GM18861 (cell line): ENCODE data around the gene MICALL1.
"Not testable (repeated sequence)": the region's sequence is repeated elsewhere in the genome, so short reads cannot be mapped to it uniquely, and the experiment has no call there.

Experiments
- ATAC-seq: cut with Tn5 transposase; IDR thresholded peaks from one replicate; pipeline ENCODE4 v1.9.1; 2021; ENCODE audit not compliant: unreplicated experiment

The MICALL1 gene

DNA sequence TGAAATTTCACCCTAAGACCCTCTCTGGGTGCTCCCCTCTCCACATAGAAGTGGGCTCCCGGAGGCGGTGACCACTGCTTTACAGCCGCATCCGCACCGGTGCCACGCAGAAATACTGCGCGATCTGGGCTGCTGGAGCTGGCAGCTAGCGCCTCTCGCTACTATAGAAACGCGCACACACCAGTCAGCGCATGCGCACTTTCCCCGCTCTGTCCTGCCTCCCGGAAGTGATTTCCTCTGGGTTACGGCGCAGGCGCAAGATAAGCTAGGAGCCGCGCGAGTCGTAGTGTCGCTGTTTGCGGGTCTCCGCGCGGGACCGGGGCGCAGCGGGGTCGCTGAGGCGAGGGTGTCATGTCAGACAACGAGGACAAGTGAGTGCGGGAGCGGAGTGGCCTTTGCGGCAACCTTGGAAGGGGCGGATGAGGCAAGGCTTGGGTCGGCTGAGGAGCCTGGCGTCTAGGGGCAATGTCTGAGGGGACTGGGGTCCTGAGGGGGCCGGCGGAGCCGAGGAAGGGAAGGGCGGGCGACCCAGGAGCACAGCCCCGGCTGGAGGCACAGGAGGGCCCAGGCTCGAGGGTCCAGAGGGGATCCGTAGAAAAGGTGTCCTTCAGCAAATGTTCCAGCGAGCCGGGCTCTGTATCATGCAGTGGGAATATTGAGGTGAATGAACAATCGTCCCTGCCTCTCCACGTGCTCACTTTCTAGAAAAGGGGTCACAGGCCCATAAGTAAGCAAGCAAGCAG, 47.5 kb downstream of the MICALL1 start, which contains the start of the genes C22orf23 and POLR2F:
Gene C22orf23 (minus strand): TSS at position 165 of the 743 bp plus-strand sequence. CDS start 452 bp downstream, outside the sequence.
Gene POLR2F (plus strand): TSS at position 263 of the 743 bp plus-strand sequence. CDS start 89 bp downstream, at position 352.
- peak; percentile 81 for ATAC-seq

DNA sequence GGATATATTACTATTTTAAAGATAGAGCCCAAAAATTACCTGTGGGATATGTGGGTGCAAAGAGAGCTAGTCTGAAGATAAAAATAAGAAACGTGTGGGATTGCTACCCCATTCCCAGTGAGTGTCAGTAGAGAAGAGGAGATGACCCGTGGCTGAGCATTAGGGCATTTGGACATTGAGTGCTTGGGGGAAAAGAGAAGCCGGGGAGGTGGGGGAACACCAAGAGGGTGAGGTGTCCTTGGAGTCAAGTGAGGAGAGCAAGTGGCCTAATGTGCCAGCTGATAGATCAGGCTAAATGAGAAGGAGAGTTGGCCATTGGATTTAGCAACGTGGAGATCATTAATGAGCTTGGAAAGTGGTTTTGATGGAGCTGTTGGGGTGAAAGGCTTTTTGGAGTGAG, 48.6 kb downstream of the MICALL1 start:
- no peak for ATAC-seq

DNA sequence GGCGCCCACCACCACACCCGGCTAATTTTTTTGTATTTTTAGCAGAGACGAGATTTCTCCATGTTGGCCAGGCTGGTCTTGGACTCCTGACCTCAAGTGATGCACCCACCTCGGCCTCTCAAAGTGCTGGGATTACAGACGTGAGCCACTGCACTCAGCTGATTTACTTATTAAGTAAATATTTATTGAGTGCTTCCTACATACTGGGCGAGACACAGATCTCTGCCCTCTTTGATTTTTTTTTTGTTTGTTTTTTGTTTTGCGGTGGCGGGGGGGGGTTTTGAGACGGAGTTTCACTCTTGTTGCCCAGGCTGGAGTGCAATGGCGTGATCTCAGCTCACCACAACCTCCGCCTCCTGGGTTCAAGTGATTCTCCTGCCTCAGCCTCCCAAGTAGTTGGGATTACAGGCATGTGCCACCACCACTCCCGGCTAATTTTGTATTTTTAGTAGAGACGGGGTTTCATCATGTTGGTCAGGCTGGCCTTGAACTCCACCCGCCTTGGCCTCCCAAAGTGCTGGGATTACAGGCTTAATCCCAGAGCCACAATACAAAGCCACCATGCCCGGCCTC, 49.8 kb downstream of the MICALL1 start:
- not testable (repeated sequence) for ATAC-seq

DNA sequence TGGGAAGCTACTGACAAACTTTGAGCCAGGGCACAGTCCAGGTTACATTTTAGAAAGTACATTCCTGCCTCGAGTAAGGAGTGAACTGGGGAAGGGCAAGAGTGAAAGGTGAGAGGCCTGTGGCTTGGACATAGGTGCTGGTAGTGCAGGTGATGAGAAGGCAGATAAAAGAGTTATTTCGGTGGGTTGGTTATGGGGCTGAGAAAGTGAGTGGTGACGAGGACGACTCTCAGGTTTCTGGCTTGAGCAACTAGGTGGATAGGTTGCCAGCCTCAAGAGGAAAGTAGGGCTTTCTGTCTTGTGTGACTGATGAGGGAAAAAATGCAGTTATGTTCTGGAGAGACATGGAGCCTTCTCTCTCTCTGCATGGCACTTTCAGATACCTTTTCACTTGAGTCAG, 51.1 kb downstream of the MICALL1 start:
- no peak for ATAC-seq

DNA sequence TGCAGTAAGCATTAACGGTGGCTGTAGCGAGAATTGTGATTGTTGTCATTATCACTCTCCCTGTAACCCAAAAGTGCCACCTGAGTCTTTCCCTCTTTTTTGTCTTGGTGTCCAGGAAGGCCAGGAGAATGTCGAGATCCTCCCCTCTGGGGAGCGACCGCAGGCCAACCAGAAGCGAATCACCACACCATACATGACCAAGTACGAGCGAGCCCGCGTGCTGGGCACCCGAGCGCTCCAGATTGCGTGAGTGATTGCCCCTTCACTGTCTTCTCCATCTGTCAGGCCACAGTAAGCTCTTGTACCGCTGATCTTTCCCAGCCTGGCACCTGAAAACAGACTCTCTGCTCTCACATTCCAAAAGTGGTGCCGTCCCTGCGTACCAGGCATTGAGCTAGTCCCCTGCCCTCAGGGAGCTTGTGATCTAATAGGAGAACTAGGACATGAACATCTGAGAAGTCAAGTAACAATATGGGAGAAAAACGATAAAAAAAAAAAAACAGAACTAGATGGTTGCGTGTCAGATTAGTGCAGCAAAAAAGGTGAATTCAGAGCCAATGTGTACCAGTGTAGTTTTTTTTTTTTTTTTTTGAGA, 53.2 kb downstream of the MICALL1 start:
- no peak for ATAC-seq

DNA sequence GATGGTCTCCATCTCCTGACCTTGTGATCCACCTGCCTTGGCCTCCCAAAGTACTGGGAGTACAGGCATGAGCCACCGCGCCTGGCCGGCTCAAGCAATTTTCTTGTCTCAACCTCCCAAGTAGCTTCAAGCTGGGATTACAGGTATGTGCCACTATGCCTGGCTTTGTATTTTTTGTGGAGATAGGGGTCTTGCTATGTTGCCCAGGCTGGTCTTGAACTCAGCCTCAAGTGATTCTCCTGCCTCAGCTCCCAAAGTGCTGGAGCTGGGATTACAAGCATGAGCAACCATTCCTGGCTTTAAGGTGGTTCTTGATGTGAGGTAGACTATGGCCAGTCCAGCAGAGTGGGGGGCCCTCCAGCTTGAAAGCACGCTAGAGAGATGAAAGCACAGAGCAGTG, 55.0 kb downstream of the MICALL1 start:
- no peak for ATAC-seq

DNA sequence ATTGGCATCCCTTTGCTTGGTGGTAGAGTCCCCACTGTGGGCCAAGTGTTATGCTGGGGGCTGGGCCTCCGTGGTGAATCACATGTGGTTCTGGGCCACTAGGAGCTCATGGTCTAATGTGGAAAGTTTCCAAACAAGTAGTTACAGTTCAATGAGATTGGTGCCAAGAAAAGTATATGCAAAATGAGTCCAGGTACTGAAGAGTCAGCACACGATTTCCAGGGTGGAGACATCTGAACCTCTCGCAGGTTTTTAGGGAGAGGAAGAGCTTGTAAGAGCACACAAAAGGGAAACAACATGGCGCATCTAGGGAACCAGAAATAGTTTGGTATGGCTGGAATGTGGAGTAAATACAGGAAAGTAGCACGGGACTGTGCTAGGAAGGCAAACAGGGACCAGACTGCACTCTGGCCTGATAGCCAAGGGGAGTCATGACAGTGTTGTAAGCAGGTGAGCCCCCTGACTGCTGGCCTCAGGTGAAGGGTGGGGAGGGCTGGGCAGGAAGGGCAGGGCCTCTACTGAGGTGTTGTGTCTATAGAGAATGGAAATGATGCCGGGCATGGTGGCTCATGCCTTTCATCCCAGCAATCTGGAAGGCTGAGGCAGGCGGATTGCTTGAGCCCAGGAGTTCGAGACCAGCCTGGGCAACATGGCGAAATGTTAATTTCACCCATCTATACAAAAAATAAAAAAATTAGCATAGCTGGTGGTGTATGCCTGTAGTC, 60.0 kb downstream of the MICALL1 start:
- ATAC-seq = no peak

DNA sequence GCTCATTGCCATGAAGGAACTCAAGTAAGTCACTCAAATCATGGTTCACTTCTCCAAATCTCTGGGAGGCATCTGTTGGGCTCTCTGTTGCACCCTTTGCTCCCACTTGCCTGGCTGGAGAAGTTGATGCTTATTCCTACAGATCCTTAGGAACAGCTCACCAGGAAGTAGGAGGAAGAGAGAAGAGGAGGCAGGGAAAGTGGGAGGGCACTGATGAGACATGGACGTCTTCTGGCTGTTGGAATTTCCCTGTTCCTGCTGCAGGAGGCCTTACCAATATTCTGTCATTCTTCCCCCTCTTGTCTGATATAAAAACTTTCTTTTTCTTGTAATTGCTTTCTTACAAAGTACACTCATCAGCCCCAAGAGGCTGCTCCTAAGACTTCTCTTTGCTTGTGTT, 61.0 kb downstream of the MICALL1 start:
- ATAC-seq = no peak

DNA sequence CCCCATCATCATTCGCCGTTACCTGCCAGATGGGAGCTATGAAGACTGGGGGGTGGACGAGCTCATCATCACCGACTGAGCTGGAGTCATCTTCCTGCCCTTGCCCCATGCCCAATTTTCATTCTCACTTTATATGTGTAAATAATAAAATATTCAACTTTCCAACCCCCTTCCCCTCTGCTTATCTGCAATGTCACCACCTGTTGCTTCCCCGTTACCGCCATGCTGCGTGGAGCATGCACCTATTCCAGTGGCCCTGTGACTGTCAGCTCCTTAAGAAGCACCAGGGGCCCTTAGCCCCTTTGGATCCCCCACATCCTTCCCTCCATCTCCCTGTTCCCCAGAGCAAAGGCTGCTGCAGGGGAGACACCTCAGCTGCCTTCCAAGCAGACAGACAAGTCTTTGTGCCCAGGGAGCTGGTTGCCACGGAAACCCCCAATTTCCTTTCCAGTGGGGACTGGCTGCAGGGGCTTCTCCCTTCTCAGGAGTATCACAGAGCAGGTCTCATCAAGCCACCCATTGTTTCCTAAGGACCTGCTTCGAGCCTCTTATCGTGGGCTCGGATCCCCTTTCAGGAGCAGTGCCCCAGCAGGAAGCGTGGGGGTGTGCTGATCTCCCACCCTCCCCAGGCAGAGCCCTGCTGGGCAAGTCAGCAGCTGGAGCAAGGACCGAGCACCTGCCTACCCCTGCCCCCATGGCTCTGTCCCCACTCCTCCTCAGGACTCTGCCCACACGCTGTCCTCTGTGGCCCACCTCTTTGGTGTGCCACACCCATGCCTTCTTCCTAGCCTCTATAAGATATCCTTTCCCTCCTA, 61.7 kb downstream of the MICALL1 start:
- no peak for ATAC-seq

DNA sequence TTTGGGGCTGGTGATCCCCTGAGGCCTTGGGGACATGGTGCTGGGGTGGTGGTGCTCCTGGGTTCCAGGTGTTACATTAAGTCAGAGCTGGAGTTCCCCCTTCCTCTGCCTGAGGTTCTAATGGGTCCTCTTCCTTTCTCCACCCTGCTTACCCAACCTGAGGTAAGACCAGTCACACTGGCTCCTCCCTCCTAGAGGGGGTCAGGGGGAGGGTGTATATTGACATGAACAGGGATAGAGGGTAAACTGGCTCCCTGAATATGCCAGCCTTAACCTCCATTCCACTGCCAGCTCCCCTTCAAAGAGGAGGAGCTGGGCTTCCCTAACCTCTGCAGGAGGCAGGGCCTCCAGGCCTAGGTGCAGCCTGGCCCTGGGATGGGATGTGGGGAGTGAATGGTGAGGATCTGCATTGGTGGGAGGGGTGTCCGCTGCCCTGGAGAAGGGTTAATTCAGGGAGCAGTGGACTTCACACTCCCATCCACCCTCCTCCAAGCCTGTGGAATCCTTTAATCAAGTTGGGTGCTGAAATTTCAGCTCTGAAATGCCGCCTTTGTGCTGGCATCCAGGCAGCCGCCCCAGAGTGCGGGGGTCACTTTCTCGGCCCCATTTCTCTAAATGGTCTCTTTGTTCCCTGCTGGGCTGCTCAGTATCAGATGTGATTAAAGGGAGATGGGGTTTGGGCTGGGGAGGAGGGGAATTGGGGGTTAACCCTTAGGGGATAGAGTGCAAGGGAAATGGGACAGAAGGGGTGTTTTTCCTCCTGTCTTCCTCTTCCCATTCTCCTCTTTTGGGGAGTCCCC, 62.6 kb downstream of the MICALL1 start:
- no peak for ATAC-seq

DNA sequence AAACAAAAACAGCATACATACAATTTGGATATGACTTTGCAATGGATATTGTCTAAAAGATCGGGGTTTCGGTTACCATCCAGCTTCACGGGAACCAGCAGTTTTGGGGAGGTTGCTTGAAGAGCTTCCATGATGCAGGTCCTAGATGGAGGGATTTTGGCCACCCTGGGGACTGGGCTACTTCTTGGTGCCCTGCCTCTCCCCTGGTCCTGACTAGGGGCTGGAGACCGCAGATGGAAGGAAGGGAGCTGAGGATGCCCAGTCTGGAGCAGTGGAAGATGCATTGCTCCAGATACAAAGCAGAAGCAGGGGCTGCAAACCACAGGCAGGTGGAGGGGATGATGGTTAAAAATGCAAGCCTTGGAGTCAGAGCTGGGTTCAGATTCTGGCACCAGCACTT, 64.8 kb downstream of the MICALL1 start:
- no peak for ATAC-seq

DNA sequence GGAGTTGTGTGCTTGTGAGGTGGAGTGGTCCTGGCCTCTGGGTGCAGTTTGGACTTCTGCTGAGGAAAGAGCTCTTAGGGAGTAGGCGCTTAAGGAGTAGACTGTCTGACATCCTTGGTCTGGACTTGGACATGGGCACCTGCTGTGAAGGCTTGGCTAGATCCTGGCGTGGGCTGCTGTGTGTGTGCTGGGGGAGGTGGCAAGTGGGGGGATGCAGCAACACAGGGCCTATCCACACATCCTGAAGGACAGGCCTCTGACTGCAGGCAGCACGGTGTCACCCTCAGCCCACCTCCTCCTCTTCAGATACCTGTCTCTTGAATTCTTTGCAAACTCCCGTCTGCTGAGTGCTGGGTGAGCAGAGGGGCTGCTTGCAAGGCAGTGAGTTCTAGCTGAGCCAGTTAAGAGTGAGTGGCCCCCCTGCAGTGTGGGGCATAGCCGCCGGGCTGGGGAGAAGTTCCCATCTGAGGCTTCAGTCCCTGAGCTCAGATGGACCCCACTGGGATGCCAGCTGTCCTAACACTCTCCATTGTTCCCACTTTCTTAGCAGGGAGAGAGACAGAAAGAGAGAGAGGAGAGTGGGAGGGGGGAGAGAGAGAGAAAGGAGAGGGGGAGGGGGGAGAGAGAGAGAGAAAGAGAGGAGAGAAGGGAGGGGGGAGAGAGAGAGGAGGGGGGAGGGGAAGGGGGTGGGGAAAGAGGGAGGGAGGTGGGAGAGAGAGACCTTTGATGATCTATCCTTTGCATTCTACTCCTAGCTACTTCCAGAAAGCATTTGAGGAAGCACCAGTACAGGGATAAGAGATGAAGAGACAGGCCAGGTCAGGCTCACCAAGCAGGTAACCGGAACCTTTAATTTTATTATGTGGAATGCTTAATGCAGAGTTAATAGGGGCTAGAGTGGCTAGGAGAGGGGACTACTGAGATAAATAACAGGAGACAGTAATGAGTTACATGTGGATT, 65.7 kb downstream of the MICALL1 start:
- no peak for ATAC-seq

DNA sequence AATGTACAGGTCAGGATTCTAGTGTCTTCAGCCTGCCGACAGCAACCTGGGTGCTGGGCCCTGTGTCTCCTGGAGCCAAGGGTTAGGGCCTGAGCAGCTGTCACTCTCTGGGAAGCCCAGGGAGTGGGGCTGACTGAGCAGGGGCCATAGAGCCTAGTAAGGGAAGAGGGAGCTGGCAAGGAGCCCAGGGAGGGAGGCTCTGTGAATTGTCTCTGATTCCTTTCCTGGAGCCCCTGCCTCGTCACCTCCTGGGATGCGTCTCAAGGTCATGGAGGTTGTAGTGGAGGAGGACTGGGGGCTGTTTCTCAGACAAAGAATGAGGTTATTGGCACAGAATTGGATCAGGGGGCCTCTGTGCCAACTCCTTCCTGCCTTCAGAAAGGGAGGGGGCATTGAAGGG, 66.4 kb downstream of the MICALL1 start:
- no peak for ATAC-seq

DNA sequence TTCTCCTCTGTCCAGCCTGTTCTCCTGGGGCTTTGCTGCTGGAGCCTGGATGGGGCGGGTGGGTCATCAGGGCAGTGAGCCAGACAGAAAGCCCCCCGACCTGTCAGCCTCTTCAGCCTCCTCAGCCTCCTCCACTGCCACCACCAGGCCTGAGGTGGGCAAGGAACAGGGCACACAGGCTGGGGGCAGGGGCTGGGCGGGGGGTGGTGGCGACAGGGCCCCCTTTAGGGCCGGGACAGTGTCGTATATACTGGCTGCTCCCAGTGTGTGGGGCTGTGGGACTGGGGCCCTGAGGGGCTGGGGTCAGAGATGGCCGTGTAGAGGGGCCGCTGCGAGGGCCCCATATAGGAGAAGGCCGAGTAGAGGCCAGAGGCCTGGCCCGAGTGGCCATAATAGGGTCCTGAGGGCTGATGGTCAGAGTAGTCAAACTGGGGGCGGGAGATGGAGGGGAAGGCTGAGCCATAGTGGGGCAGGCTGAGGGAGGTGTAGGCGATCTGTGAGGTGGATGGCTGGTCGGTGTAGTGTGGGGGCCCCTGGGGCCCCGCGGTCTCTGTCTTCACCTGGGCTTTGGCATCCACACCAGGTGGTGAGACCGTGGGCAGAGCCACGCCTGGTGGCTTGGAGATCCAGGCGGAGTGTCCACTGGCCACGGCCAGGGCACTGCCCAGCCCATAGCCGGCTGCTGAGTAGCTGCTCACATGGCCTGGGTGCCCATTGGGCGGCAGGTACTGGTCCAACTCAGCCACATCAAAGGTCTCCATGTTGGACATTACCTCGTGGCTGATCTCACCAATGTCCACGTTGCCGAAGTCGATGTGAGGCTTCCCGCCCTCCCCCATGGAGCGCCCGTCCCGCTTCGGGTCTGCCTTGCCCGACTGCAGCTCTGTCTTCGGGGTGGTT, 67.4 kb downstream of the MICALL1 start:
- no peak for ATAC-seq

DNA sequence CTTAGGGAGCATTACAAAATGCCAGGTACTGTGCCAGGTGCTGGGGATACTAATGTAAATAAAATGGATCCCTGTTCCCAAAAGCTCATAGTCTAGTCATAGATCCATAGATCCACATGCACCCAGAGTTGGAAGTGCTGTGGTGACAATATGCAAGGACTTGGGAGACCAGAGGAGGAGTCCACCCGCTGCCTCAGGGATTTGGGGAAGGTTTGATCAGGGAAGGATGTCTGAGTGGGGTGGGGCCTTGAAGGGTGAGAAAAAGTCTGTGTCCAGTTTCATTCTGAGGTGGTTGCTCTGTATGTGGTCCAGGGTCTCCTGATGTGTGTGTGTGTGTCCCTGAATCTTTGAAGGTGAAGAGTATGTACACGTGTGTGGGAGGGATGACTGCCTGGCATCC, 69.1 kb downstream of the MICALL1 start:
- no peak for ATAC-seq

DNA sequence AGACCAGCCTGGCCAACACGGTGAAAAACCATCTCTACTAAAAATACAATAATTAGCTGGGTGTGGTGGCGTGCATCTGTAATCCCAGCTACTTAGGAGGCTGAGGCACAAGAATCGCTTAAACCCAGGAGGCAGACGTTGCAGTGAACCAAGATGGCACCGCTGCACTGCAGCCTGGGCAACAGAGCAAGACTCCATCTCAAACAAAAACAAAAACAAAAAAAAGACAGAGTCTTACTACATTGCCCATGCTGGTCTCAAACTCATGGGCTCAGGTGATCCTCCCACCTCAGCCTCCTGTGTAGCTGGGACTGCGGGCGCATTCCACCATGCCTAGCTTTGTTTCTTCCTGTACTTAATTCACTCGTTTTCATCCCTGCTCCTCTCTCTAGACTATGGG, 69.9 kb downstream of the MICALL1 start:
- ATAC-seq = not testable (repeated sequence)

DNA sequence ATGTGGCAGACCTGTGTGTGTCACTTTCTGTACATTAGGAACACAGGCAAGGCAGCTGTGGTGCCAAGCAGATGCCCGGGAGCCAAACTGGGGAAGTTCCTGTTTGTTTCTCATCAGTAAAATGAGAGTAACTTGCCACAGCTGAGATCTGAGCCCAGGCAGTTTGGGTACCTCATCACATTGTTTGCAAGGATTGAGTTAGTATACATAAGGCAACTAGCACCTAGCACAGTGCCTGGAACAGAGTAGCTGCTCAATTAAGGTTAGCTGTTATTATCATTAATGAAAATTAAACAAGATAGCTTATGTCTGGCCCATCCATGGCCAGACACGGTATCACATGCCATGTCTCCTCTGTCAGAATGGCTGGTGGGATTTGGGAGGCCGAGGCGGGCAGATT, 70.5 kb downstream of the MICALL1 start:
- ATAC-seq = no peak

DNA sequence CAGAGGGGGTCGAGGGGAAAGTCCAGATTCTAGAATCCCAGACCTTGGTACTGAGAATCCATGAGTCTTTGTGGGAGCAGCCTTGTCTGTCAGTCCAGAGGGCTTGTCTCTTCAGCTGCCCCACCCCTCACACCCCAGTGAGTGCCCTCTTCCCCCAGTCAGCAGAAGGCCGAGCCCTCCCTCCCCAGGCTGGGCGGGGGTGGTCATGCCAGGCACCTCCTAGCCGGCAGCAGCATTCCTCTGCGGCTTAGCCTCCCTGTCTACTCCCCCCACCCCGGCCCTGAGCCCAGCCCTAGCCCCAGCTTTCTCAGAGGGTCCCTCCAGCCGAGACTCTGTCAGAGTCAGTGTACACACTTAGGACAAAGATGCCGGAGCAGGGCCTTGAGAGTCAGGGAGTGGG, 73.7 kb downstream of the MICALL1 start:
- no peak for ATAC-seq
